Right lobe of liver (tissue), 4 donors: ENCODE data around the gene LRRC1.

Source experiments
- CTCF ChIP-seq, 4 donors: fragments of 200-600 bp in 3 of 4; fragments of 450-650 bp in 1 of 4; IDR thresholded peaks; one replicate each; pipeline versions ENCODE4 v1.5.1 to v1.8.0; 2016 to 2022; ENCODE audit warnings: antibody characterized with exemption in 4 of 4, mild to moderate bottlenecking in 2 of 4
- POLR2A ChIP-seq: fragments of 450-650 bp; IDR thresholded peaks from one replicate; pipeline ENCODE4 v1.6.1; 2017; ENCODE audit warnings: antibody characterized with exemption, mild to moderate bottlenecking
- donor health status: DM: no; HTN: no; CAD: no.
- donor health status: DM: no; HTN: no; CAD: no.
- donor health status: DM: no; HTN: yes; CAD: no.

- TF ChIP-seq CTCF (IDR thresholded peaks at IDR 0.05) (no peak), POLR2A (no peak)
These were observed 18.3 kb downstream of the LRRC1 start for GRCh38 chr6:53813096-53813495.
